IPS-18c (cell line): ENCODE results near the gene RITA1.

Experiments used
- H3K4me3 ChIP-seq: 2 replicates; pipeline ENCODE4 v1.7.0; 2013; ENCODE audit warnings: low read depth, mild to moderate bottlenecking, low read length, moderate library complexity; ENCODE audit not compliant: insufficient read depth
- H3K9me3 ChIP-seq: one replicate; pipeline ENCODE4 v1.6.1; 2013; ENCODE audit warnings: mild to moderate bottlenecking, low read length, moderate library complexity; ENCODE audit not compliant: control insufficient read depth, insufficient read depth

RITA1 gene

GRCh38 chr12:113232089-113232839 lies 46.7 kb downstream of the RITA1 start:
- Histone ChIP-seq H3K9me3 (peaks cover 4% of the 10 kb centered on the region), H3K4me3 (no peak overlapping the region)

GRCh38 chr12:113232840-113233585 lies 47.5 kb downstream of the RITA1 start:
- H3K4me3 ChIP-seq: no peak overlapping the region
- peaks cover 4% of the 10 kb centered on the region for H3K9me3 ChIP-seq

GRCh38 chr12:113233967-113234366 lies 48.4 kb downstream of the RITA1 start:
- Histone ChIP-seq H3K9me3 (peaks cover 4% of the 10 kb centered on the region), H3K4me3 (no peak overlapping the region)

GRCh38 chr12:113234483-113234882 lies 49.0 kb downstream of the RITA1 start:
- peaks cover 4% of the 10 kb centered on the region for H3K9me3 ChIP-seq

GRCh38 chr12:113235976-113236375 lies 50.5 kb downstream of the RITA1 start:
- H3K9me3 ChIP-seq: peaks cover 1% of the 10 kb centered on the region
- no peak overlapping the region for H3K4me3 ChIP-seq

More at GRCh38 chr12:113234483-113234882, 49.0 kb downstream of the RITA1 start:
- no peak overlapping the region for H3K4me3 ChIP-seq

GRCh38 chr12:113236539-113237399 lies 51.2 kb downstream of the RITA1 start:
- no peak overlapping the region for H3K4me3 ChIP-seq
- H3K9me3 ChIP-seq: no peaks in the 10 kb centered on the region

GRCh38 chr12:113237748-113238147 lies 52.2 kb downstream of the RITA1 start:
- H3K9me3 ChIP-seq: no peaks in the 10 kb centered on the region
- H3K4me3 ChIP-seq: no peak overlapping the region

- H3K9me3 ChIP-seq: no peaks in the 10 kb centered on the region
- H3K4me3 ChIP-seq: no peak overlapping the region
Observed at GRCh38 chr12:113238309-113238708, 52.8 kb downstream of the RITA1 start.

GRCh38 chr12:113239288-113239771 lies 53.8 kb downstream of the RITA1 start:
- Histone ChIP-seq H3K9me3 (no peaks in the 10 kb centered on the region), H3K4me3 (no peak overlapping the region)

- H3K9me3 ChIP-seq: no peaks in the 10 kb centered on the region
Observed at GRCh38 chr12:113239811-113240331, 54.4 kb downstream of the RITA1 start.

GRCh38 chr12:113240395-113240794 lies 54.9 kb downstream of the RITA1 start:
- no peaks in the 10 kb centered on the region for H3K9me3 ChIP-seq
- no peak overlapping the region for H3K4me3 ChIP-seq

More at GRCh38 chr12:113239811-113240331, 54.4 kb downstream of the RITA1 start:
- no peak overlapping the region for H3K4me3 ChIP-seq

GRCh38 chr12:113241191-113242025 lies 55.9 kb downstream of the RITA1 start:
- no peak overlapping the region for H3K4me3 ChIP-seq

More at GRCh38 chr12:113241191-113242025, 55.9 kb downstream of the RITA1 start:
- H3K9me3 ChIP-seq: peaks cover under 1% of the 10 kb centered on the region
